IMR-90 (cell line): ENCODE data around the gene RAB3C. TPM values are rescaled to one million over a fixed set of nuclear protein-coding genes. Genes with fewer than 3 reads are reported as not detected.

Experiments used
- ATAC-seq: fragments of 200-7000 bp; cut with Tn5 transposase; 2 replicates; pipeline ENCODE4 v1.9.1; 2020; ENCODE audit warnings: low read depth, mild to moderate bottlenecking, moderate library complexity
- BruUV-seq: library from RNA; stranded (reverse); fragments of 400-500 nt; replicated peaks from 2 replicates; lab custom pipeline; 2021; lab: Mats Ljungman, UMichigan
- CTCF ChIA-PET: fragments of 300-600 bp; formaldehyde crosslinking; extraction: SDS; loops from one replicate; lab custom pipeline; 2021; ENCODE audit warnings: antibody characterized with exemption; lab: Yijun Ruan, JAX
- POLR2A ChIA-PET: fragments of 300-600 bp; sonication (Branson Sonifier 250); formaldehyde crosslinking; loops from one replicate; lab custom pipeline; 2022; ENCODE audit warnings: antibody characterized with exemption; ENCODE audit not compliant: unreplicated experiment; lab: Charles Lee
- DNase-seq: peaks from one replicate; pipeline ENCODE4 v3.0.0; 2013
- H2AFZ ChIP-seq: replicated peaks from 2 replicates; pipeline ENCODE3; 2013; ENCODE audit warnings: low read length, mild to moderate bottlenecking; ENCODE audit not compliant: poor library complexity
- H2AK5ac ChIP-seq: 2 replicates; pipeline ENCODE4 v1.6.1; 2013; ENCODE audit warnings: low read depth, low read length, inconsistent platforms
- H2AK9ac ChIP-seq: replicated peaks from 2 replicates; pipeline ENCODE3; 2013; ENCODE audit warnings: mild to moderate bottlenecking, low read depth, low read length, moderate library complexity; ENCODE audit not compliant: poor library complexity
- H2BK120ac ChIP-seq: 2 replicates; pipeline ENCODE4 v1.6.1; 2013; ENCODE audit warnings: low read depth, low read length, inconsistent platforms
- H2BK15ac ChIP-seq: 3 replicates; pipeline ENCODE4 v1.6.1; 2013; ENCODE audit warnings: low read depth, low read length, inconsistent platforms
- H2BK20ac ChIP-seq: 2 replicates; pipeline ENCODE4 v1.6.1; 2013; ENCODE audit warnings: low read depth, mild to moderate bottlenecking, inconsistent platforms, low read length, moderate library complexity
- H2BK5ac ChIP-seq: 2 replicates; pipeline ENCODE4 v1.6.1; 2013; ENCODE audit warnings: mild to moderate bottlenecking, low read depth, low read length, inconsistent platforms; ENCODE audit not compliant: poor library complexity, severe bottlenecking
- H3K14ac ChIP-seq: replicated peaks from 2 replicates; pipeline ENCODE4 v1.6.1; 2013; ENCODE audit warnings: low read depth, low read length, inconsistent platforms
- H3K18ac ChIP-seq: 2 replicates; pipeline ENCODE4 v1.6.1; 2013; ENCODE audit warnings: low read depth, low read length, control low read depth
- H3K23ac ChIP-seq: 2 replicates; pipeline ENCODE4 v1.6.1; 2013; ENCODE audit warnings: low read depth, low read length, inconsistent platforms
- H3K27ac ChIP-seq: 2 replicates; pipeline ENCODE4 v1.5.1; 2013; ENCODE audit warnings: mild to moderate bottlenecking, control low read depth, low read length; ENCODE audit not compliant: insufficient read depth
- H3K27me3 ChIP-seq: 2 replicates; pipeline ENCODE4 v1.6.1; 2013; ENCODE audit warnings: low read length; ENCODE audit not compliant: control insufficient read depth, insufficient read depth
- H3K36me3 ChIP-seq: 2 replicates; pipeline ENCODE4 v1.6.1; 2013; ENCODE audit warnings: low read length, mixed read lengths; ENCODE audit not compliant: control insufficient read depth, insufficient read depth
- H3K4ac ChIP-seq: 2 replicates; pipeline ENCODE4 v1.6.1; 2013; ENCODE audit warnings: low read depth, low read length, inconsistent platforms
- H3K4me1 ChIP-seq: 2 replicates; pipeline ENCODE4 v1.6.1; 2013; ENCODE audit warnings: low read length, mixed read lengths; ENCODE audit not compliant: control insufficient read depth, insufficient read depth
- H3K4me2 ChIP-seq: 2 replicates; pipeline ENCODE4 v1.6.1; 2013; ENCODE audit warnings: low read depth, mild to moderate bottlenecking, control low read depth, low read length, moderate library complexity
- H3K4me3 ChIP-seq: 2 replicates; pipeline ENCODE4 v1.5.1; 2013; ENCODE audit warnings: low read depth, mild to moderate bottlenecking, control low read depth, low read length, moderate library complexity; ENCODE audit not compliant: insufficient read depth
- H3K56ac ChIP-seq: 2 replicates; pipeline ENCODE4 v1.6.1; 2013; ENCODE audit warnings: low read length, inconsistent platforms; ENCODE audit not compliant: insufficient read depth; ENCODE audit errors: extremely low read depth
- H3K79me1 ChIP-seq, 2 experiments: 2 replicates each; pipeline ENCODE4 v1.6.1; 2013; ENCODE audit warnings: low read length in 2 of 2, inconsistent platforms in 1 of 2, low read depth in 1 of 2
- H3K9ac ChIP-seq: 2 replicates; pipeline ENCODE4 v1.6.1; 2013; ENCODE audit warnings: low read depth, low read length, control low read depth
- H3K9me1 ChIP-seq: 2 replicates; pipeline ENCODE4 v1.6.1; 2013; ENCODE audit warnings: low read length, inconsistent platforms; ENCODE audit not compliant: insufficient read depth
- H3K9me3 ChIP-seq: 2 replicates; pipeline ENCODE4 v1.6.1; 2013; ENCODE audit warnings: low read length; ENCODE audit not compliant: control insufficient read depth, insufficient read depth
- H4K20me1 ChIP-seq: 2 replicates; pipeline ENCODE4 v1.6.1; 2013; ENCODE audit warnings: low read length, inconsistent platforms; ENCODE audit not compliant: insufficient read depth
- H4K5ac ChIP-seq: 2 replicates; pipeline ENCODE4 v1.6.1; 2013; ENCODE audit warnings: mild to moderate bottlenecking, low read depth, low read length, control low read depth
- H4K8ac ChIP-seq, 2 experiments: 2 replicates each; pipeline ENCODE4 v1.6.1; 2013; ENCODE audit warnings: low read depth in 2 of 2, low read length in 2 of 2, control low read depth in 1 of 2, inconsistent platforms in 1 of 2
- H4K91ac ChIP-seq: 2 replicates; pipeline ENCODE4 v1.6.1; 2013; ENCODE audit warnings: low read depth, low read length, inconsistent platforms; ENCODE audit not compliant: insufficient read depth
- FOS ChIP-seq: fragments of 150-350 bp; IDR thresholded peaks from 2 replicates; pipeline ENCODE4 v1.6.1; 2016; ENCODE audit warnings: low read depth, low read length
- MAFK ChIP-seq: IDR thresholded peaks from 2 replicates; pipeline ENCODE4 v1.6.1; 2012; ENCODE audit warnings: low read depth, low read length, improper control_type of control experiment
- MAZ ChIP-seq: IDR thresholded peaks from 2 replicates; pipeline ENCODE4 v1.6.1; 2012; ENCODE audit warnings: low read depth, mild to moderate bottlenecking, low read length, improper control_type of control experiment, moderate library complexity, borderline replicate concordance
- MXI1 ChIP-seq: IDR thresholded peaks from 2 replicates; pipeline ENCODE4 v1.6.1; 2012; ENCODE audit warnings: low read depth, mild to moderate bottlenecking, low read length, moderate library complexity, borderline replicate concordance
- NFE2L2 ChIP-seq: fragments of 150-350 bp; IDR thresholded peaks from 2 replicates; pipeline ENCODE4 v1.6.1; 2016; ENCODE audit warnings: low read depth, mild to moderate bottlenecking, low read length
- RAD21 ChIP-seq: IDR thresholded peaks from 2 replicates; pipeline ENCODE4 v1.6.1; 2012; ENCODE audit warnings: low read length, improper control_type of control experiment
- dilution Hi-C: fragments of 300-500 bp; cut with HindIII; formaldehyde crosslinking; loops from one replicate; pipeline ENCODE4 v1.14.3; 2018; ENCODE audit warnings: low sequenced_read_pairs; ENCODE audit not compliant: unreplicated experiment
- in situ Hi-C: fragments of 300-500 bp; cut with MboI; formaldehyde crosslinking; loops from 3 replicates; pipeline ENCODE4 v1.14.3; 2019; ENCODE audit warnings: low sequenced_read_pairs, inconsistent platforms, mixed read lengths
- intact Hi-C: fragments of 100-400 bp; cut with micrococcal nuclease; formaldehyde crosslinking; loops from 2 replicates; pipeline ENCODE4 v1.10.0; 2022
- polyA plus RNA-seq, 3 experiments: library from polyadenylated mRNA; depleted of rRNA; stranded (reverse); fragments of >200 nt; gene quantifications; 2 replicates each; pipeline ENCODE4 v1.2.3, GENCODE V29; 2012; ENCODE audit warnings: low replicate concordance in 1 of 3
- total RNA-seq: library from RNA; depleted of rRNA; stranded (reverse); fragments of >200 nt; gene quantifications from 2 replicates; pipeline ENCODE4 v1.2.3, GENCODE V29; 2012
- TF ChIP-seq, protein P1 (sequence below): fragments of 150-350 bp; IDR thresholded peaks from 2 replicates; pipeline ENCODE4 v1.6.1; 2017; ENCODE audit warnings: mild to moderate bottlenecking, antibody characterized with exemption, low read length, low read depth

RAB3C gene
- total and polyA plus RNA-seq, 2 of the 4 experiments (the other 2 are of a cell fraction), result not detected

DNA sequence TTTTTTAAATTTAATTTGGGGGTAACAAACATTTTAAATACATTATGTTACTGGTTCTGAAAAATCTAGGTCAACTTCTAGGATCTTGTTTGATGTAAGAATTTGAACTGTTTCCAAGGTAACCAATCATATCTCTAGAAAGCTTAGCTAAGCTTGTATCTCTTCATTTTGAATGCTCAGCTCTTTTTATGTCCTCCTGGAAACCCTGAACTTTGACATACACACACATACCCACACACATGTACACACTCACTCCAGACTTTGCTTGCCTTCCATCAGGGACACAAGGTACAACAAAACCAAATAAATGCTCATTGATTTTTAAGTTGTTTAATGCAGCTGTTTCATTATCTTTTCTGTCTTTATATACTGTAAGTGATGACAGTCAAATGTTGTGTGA lies 178.5 kb downstream of the RAB3C start:
- H2BK120ac ChIP-seq, result no peak overlapping the region
- H2AFZ ChIP-seq, result no peak overlapping the region
- H4K8ac ChIP-seq, result no peak overlapping the region
- in situ Hi-C loops (no loop called here), intact Hi-C loops (no loop called here), dilution Hi-C loops (no loop called here)
- no peaks in the 10 kb centered on the region for H3K27me3 ChIP-seq
- H2BK15ac ChIP-seq, result no peak overlapping the region
- DNase-seq, result no peak
- no peak overlapping the region for H4K5ac ChIP-seq
- no peak overlapping the region for H3K4ac ChIP-seq
- no peak overlapping the region for H3K56ac ChIP-seq
- H4K20me1 ChIP-seq, result no peaks in the 10 kb centered on the region
- H3K4me1 ChIP-seq, result no peaks in the 10 kb centered on the region
- H3K9ac ChIP-seq, result no peak overlapping the region
- H3K79me1 ChIP-seq, result no peaks in the 10 kb centered on the region
- no peaks in the 10 kb centered on the region for H3K36me3 ChIP-seq
- H2AK5ac ChIP-seq, result no peak overlapping the region
- no peaks in the 10 kb centered on the region for H3K9me1 ChIP-seq
- no peak overlapping the region for H3K27ac ChIP-seq
- H3K23ac ChIP-seq, result no peak overlapping the region
- CTCF ChIA-PET, result no interaction called here
- no peak overlapping the region for H3K14ac ChIP-seq
- POLR2A ChIA-PET, result no interaction called here
- BruUV-seq, result no TSS peak
- no peak overlapping the region for H2AK9ac ChIP-seq
- ATAC-seq, result no peak
- H4K91ac ChIP-seq, result no peak overlapping the region
- no peak overlapping the region for H3K18ac ChIP-seq
- H2BK5ac ChIP-seq, result no peak overlapping the region
- no peak overlapping the region for H3K4me2 ChIP-seq
- no peak overlapping the region for H2BK20ac ChIP-seq
- H3K9me3 ChIP-seq, result no peaks in the 10 kb centered on the region
- H3K4me3 ChIP-seq, result no peak overlapping the region
- TF ChIP-seq, protein P1, sequence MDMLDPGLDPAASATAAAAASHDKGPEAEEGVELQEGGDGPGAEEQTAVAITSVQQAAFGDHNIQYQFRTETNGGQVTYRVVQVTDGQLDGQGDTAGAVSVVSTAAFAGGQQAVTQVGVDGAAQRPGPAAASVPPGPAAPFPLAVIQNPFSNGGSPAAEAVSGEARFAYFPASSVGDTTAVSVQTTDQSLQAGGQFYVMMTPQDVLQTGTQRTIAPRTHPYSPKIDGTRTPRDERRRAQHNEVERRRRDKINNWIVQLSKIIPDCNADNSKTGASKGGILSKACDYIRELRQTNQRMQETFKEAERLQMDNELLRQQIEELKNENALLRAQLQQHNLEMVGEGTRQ, result no peak
- TF ChIP-seq RAD21 (no peak), FOS (no peak), NFE2L2 (no peak), MXI1 (no peak), MAZ (no peak), MAFK (no peak)
